Daoy (cell line): ENCODE data around the gene SLC38A10. TPM values are rescaled to one million over a fixed set of nuclear protein-coding genes. Genes with fewer than 3 reads are reported as not detected.

Experiments
- DNase-seq: peaks from one replicate; pipeline ENCODE4 v3.0.0-alpha.2; 2015; ENCODE audit warnings: low read depth
- total RNA-seq: library from RNA; depleted of rRNA; stranded (reverse); fragments of >200 nt; shearing (Covaris generic); gene quantifications from 2 replicates; pipeline ENCODE4 v1.2.3, GENCODE V29; 2014

The SLC38A10 gene
- total RNA-seq, 1 experiment from 2014 or later, result 52.5 TPM

- DNase-seq, result no peak
Observed at GRCh38 chr17:81298991-81299738, 4.1 kb upstream of the SLC38A10 start.

GRCh38 chr17:81298325-81298990 lies 3.4 kb upstream of the SLC38A10 start:
- DNase-seq, result no peak

GRCh38 chr17:81295676-81296381 lies 722 bp upstream of the SLC38A10 start:
- peak; percentile 73 for DNase-seq

GRCh38 chr17:81294512-81295030 lies 536 bp downstream of the SLC38A10 start:
- DNase-seq, result peak; percentile 21

- no peak for DNase-seq
Observed at GRCh38 chr17:81292450-81292849, 2.7 kb downstream of the SLC38A10 start.

GRCh38 chr17:81291662-81292061 lies 3.4 kb downstream of the SLC38A10 start:
- peak; percentile 68 for DNase-seq

GRCh38 chr17:81290230-81290629 lies 4.9 kb downstream of the SLC38A10 start:
- no peak for DNase-seq

- no peak for DNase-seq
Observed at GRCh38 chr17:81289627-81290026, 5.5 kb downstream of the SLC38A10 start.

- no peak for DNase-seq
Observed at GRCh38 chr17:81288715-81289114, 6.4 kb downstream of the SLC38A10 start.

GRCh38 chr17:81287741-81288430 lies 7.2 kb downstream of the SLC38A10 start:
- no peak for DNase-seq

- no peak for DNase-seq
Observed at GRCh38 chr17:81287152-81287551, 8.0 kb downstream of the SLC38A10 start.

- no peak for DNase-seq
Observed at GRCh38 chr17:81286491-81287145, 8.5 kb downstream of the SLC38A10 start.

GRCh38 chr17:81285894-81286293 lies 9.2 kb downstream of the SLC38A10 start:
- no peak for DNase-seq

- DNase-seq, result peak; percentile 32
Observed at GRCh38 chr17:81285179-81285878, 9.8 kb downstream of the SLC38A10 start.

- DNase-seq, result no peak
Observed at GRCh38 chr17:81282876-81283275, 12.2 kb downstream of the SLC38A10 start.

GRCh38 chr17:81282141-81282540 lies 13.0 kb downstream of the SLC38A10 start:
- DNase-seq, result no peak

GRCh38 chr17:81280571-81280970 lies 14.5 kb downstream of the SLC38A10 start:
- no peak for DNase-seq

GRCh38 chr17:81279278-81280275 lies 15.5 kb downstream of the SLC38A10 start:
- no peak for DNase-seq

- no peak for DNase-seq
Observed at GRCh38 chr17:81278831-81279230, 16.3 kb downstream of the SLC38A10 start.
